ENCODE data around the gene TREM1.

The TREM1 gene

DNA sequence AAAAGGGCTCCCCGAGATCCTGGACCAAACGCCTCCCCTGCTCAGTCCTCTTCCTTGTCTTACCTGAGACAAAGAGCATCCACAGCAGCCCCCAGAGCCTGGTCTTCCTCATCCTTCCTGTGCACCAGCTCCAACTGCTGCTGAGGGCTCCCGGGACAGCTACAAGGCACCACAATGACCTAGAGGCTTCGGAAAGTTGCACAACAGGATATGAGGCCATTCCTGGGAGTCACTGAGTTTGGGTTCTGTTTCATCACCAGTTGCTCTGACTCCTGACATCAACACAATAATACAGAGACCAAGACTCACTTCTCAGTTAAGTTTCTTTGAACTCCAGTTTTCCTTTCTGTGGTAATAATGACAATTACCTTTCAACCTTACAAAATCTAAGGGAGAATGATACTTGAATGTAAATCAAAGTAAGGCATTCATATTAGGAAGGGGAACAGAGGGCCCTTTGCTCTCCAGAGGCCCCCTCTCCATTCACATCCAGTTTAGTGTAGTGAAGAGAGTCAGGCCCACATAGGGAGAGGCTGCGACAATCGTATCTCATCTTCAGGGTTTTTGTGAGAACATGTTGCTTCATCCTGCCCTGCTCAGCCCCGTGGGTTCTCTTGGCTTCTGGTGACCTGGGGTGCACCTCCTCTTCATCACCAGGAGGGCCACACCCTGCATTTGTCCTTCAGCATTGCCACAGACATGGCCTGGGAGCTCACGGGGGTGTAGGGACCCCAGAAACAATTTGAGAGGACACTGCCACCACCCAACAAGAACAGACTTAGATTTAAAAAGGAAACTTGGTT, at the start of gene TREM1:
TSS of gene TREM1 (minus strand) at position 139 of the 803 bp plus-strand sequence. CDS start at position 112, 27 bp downstream.
- Histone ChIP-seq H3K36me3 (ENCODE audit: insufficient read depth, insufficient read length, low read length) (no peaks in the 10 kb centered on the region), H3K4me3 (ENCODE audit: insufficient read length, low read depth) (no peak within 1 kb of the TSS), H3K4me1 (ENCODE audit: insufficient read depth, insufficient read length) (peaks cover 2% of the 10 kb centered on the region), H3K9ac (ENCODE audit: insufficient read length, low read depth) (no peak within 1 kb of the TSS), H3K27me3 (ENCODE audit: insufficient read depth, insufficient read length) (no peaks in the 10 kb centered on the region), H3K9me3 (ENCODE audit: insufficient read depth, low read length) (no peaks in the 10 kb centered on the region)
- DNase-seq (ENCODE audit: low read depth, low spot score): no peak
- TF ChIP-seq SUZ12 (IDR thresholded peaks at IDR 0.05; ENCODE audit: extremely low read depth, insufficient read depth, insufficient read length) (no peak), YY1 (IDR thresholded peaks at IDR 0.05; ENCODE audit: insufficient read depth, insufficient read length) (no peak), ZNF274 (IDR thresholded peaks at IDR 0.05; ENCODE audit: low read depth, low read length) (no peak)

DNA sequence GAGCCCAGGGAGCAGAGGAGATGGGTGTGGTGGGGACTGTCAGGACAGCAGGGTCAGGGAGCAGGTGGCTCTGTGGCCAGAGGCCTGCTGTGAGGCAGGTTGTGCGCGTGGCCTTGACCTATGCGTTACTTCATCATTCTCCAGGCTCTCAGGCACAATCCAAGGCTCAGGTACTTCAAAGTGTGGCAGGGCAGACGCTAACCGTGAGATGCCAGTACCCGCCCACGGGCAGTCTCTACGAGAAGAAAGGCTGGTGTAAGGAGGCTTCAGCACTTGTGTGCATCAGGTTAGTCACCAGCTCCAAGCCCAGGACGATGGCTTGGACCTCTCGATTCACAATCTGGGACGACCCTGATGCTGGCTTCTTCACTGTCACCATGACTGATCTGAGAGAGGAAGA, 49.5 kb upstream of the TREM1 start:
- no peak overlapping the region for H3K4me3 ChIP-seq (ENCODE audit: insufficient read length, low read depth)
- TF ChIP-seq YY1 (IDR thresholded peaks at IDR 0.05; ENCODE audit: insufficient read depth, insufficient read length) (no peak), SUZ12 (IDR thresholded peaks at IDR 0.05; ENCODE audit: extremely low read depth, insufficient read depth, insufficient read length) (no peak), ZNF274 (IDR thresholded peaks at IDR 0.05; ENCODE audit: low read depth, low read length) (no peak)
- H3K9me3 ChIP-seq (ENCODE audit: insufficient read depth, low read length): no peaks in the 10 kb centered on the region
- H3K4me1 ChIP-seq (ENCODE audit: insufficient read depth, insufficient read length): peaks cover 6% of the 10 kb centered on the region
- no peaks in the 10 kb centered on the region for H3K36me3 ChIP-seq (ENCODE audit: insufficient read depth, insufficient read length, low read length)
- no peak overlapping the region for H3K9ac ChIP-seq (ENCODE audit: insufficient read length, low read depth)
- no peak for DNase-seq (ENCODE audit: low read depth, low spot score)
- H3K27me3 ChIP-seq (ENCODE audit: insufficient read depth, insufficient read length): no peaks in the 10 kb centered on the region

DNA sequence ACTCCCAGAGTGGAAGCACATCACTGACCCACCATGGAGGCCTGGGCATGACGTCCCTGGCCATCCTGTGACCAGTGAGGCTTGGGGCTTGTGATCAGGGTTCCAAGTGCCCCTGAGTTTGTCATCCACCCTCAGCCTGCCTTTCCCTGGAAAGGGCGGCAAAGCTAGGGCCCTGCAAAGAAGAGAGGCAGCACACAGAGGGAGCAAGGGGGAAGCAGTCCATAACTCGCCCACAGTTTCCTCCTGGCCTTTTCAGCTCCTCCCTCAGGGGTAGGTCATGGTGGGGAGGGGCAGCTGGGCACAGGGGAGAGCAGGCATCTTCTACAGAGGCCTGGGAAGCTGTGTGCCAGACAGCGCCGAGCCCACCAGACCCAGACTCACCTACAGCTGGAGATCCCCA, 48.8 kb upstream of the TREM1 start, which contains the start of gene NCR2:
TSS of gene NCR2 (plus strand) at position 313 of the 400 bp plus-strand sequence. CDS start 269 bp downstream, outside the sequence.
- H3K9me3 ChIP-seq (ENCODE audit: insufficient read depth, low read length): no peaks in the 10 kb centered on the region
- no peaks in the 10 kb centered on the region for H3K36me3 ChIP-seq (ENCODE audit: insufficient read depth, insufficient read length, low read length)
- DNase-seq (ENCODE audit: low read depth, low spot score): no peak
- H3K9ac ChIP-seq (ENCODE audit: insufficient read length, low read depth): no peak within 1 kb of the TSS
- TF ChIP-seq YY1 (IDR thresholded peaks at IDR 0.05; ENCODE audit: insufficient read depth, insufficient read length): no peak
- no peak for TF ChIP-seq SUZ12 (IDR thresholded peaks at IDR 0.05; ENCODE audit: extremely low read depth, insufficient read depth, insufficient read length)
- no peak for TF ChIP-seq ZNF274 (IDR thresholded peaks at IDR 0.05; ENCODE audit: low read depth, low read length)
- H3K27me3 ChIP-seq (ENCODE audit: insufficient read depth, insufficient read length): no peaks in the 10 kb centered on the region
- H3K4me3 ChIP-seq (ENCODE audit: insufficient read length, low read depth): no peak within 1 kb of the TSS
- peaks cover 6% of the 10 kb centered on the region for H3K4me1 ChIP-seq (ENCODE audit: insufficient read depth, insufficient read length)

DNA sequence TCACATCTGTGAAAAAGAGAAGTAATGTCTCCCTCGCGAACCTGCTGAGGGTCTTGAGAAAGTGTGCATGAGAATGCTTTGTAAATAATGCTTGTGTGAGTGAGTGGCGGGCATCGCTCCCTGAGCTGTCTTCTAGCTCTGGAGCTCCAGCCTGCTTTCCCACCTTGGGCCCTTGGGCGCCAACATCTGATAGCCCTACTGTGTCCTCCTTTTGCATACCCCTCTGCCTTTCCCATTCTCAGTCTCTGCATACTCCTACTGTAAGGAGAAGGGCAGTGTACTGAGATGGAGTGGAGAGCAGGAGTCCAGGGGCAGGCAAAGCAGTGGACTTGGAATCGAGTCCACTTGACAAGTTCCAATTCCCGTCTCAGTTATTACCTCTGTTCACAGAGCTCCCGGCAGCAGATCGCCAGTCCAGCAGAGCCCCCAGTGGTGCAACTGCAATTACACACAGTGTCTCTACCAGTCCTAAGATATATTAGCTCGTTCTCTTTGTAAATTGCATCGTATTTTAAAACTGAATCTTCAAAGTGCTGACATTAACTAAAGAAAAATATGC, 48.1 kb upstream of the TREM1 start:
- TF ChIP-seq SUZ12 (IDR thresholded peaks at IDR 0.05; ENCODE audit: extremely low read depth, insufficient read depth, insufficient read length): no peak
- no peak for TF ChIP-seq YY1 (IDR thresholded peaks at IDR 0.05; ENCODE audit: insufficient read depth, insufficient read length)
- no peak for TF ChIP-seq ZNF274 (IDR thresholded peaks at IDR 0.05; ENCODE audit: low read depth, low read length)
- H3K9ac ChIP-seq (ENCODE audit: insufficient read length, low read depth): no peak overlapping the region
- no peak for DNase-seq (ENCODE audit: low read depth, low spot score)
- no peaks in the 10 kb centered on the region for H3K9me3 ChIP-seq (ENCODE audit: insufficient read depth, low read length)
- no peaks in the 10 kb centered on the region for H3K27me3 ChIP-seq (ENCODE audit: insufficient read depth, insufficient read length)
- H3K36me3 ChIP-seq (ENCODE audit: insufficient read depth, insufficient read length, low read length): no peaks in the 10 kb centered on the region
- H3K4me3 ChIP-seq (ENCODE audit: insufficient read length, low read depth): no peak overlapping the region
- peaks cover 6% of the 10 kb centered on the region for H3K4me1 ChIP-seq (ENCODE audit: insufficient read depth, insufficient read length)

DNA sequence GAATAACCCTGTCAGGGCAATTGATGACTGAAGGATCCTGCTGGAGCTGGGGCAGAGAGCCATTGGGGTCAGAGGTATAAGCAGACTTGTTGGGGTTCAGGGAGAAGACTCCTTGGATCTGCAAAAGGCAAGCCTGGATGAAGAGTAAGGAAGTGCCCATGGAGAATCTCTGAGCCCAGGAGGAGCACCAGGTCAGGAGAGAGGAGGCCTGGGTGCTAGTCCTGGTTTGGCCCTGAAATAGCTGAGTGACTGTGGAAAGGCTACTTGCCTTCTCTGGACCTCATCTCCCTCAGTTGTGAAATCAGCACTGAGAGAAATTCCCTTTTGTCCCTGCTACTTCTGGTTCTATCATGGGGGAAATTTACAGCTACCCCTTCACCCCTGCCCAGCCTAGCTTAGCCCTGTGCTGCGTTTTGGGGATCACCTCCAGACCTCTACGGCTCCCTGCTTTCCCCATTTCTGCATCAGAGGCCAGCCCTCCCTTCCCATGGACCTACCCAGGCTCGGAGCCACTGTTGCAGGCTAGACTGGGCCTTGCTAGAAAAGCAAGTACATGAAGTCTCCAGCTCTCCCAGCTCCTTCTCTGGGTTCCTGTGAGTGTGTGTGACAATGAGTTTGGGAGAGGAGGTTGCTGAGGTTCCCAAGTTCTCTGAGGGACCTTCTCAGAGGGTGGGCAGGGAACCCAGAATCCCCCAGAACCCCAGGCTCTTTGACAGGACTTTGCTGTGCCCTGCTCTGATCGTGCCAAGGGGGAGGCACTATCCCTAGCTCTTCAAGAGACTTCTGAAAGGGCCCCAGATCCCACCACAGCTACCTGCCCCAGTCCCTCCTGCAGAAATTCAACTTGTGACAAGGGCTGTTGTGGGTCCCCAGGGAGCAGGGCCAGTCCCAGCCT, 46.6 kb upstream of the TREM1 start:
- peaks cover 6% of the 10 kb centered on the region for H3K4me1 ChIP-seq (ENCODE audit: insufficient read depth, insufficient read length)
- H3K9ac ChIP-seq (ENCODE audit: insufficient read length, low read depth): no peak overlapping the region
- no peak for DNase-seq (ENCODE audit: low read depth, low spot score)
- H3K36me3 ChIP-seq (ENCODE audit: insufficient read depth, insufficient read length, low read length): no peaks in the 10 kb centered on the region
- H3K27me3 ChIP-seq (ENCODE audit: insufficient read depth, insufficient read length): no peaks in the 10 kb centered on the region
- TF ChIP-seq YY1 (IDR thresholded peaks at IDR 0.05; ENCODE audit: insufficient read depth, insufficient read length) (no peak), SUZ12 (IDR thresholded peaks at IDR 0.05; ENCODE audit: extremely low read depth, insufficient read depth, insufficient read length) (no peak), ZNF274 (IDR thresholded peaks at IDR 0.05; ENCODE audit: low read depth, low read length) (no peak)
- H3K9me3 ChIP-seq (ENCODE audit: insufficient read depth, low read length): no peaks in the 10 kb centered on the region
- no peak overlapping the region for H3K4me3 ChIP-seq (ENCODE audit: insufficient read length, low read depth)

DNA sequence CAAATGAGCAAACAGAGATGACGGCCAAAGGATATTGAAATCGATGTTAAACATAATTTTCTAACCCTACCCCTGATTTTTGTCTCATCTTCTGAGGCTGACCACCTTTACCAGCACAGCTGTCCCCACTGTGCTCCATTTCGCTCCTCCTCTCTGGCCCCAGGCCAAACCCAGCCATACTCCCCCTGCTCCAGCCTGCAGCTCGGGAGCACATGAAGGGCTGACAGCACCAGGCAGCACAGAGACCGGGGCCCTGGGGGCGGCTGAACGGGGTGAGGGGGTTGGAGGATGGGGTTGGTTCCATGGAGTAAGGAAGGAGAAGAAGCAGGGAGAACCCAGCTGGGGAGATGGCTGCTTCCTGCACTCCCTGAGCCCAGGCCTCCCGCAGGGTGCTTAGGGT, 45.8 kb upstream of the TREM1 start:
- Histone ChIP-seq H3K9ac (ENCODE audit: insufficient read length, low read depth) (no peak overlapping the region), H3K27me3 (ENCODE audit: insufficient read depth, insufficient read length) (no peaks in the 10 kb centered on the region)

More for the DNA sequence above, 45.8 kb upstream of the TREM1 start:
- H3K4me3 ChIP-seq (ENCODE audit: insufficient read length, low read depth): no peak overlapping the region
- no peaks in the 10 kb centered on the region for H3K9me3 ChIP-seq (ENCODE audit: insufficient read depth, low read length)
- peaks cover 6% of the 10 kb centered on the region for H3K4me1 ChIP-seq (ENCODE audit: insufficient read depth, insufficient read length)
- no peaks in the 10 kb centered on the region for H3K36me3 ChIP-seq (ENCODE audit: insufficient read depth, insufficient read length, low read length)
- TF ChIP-seq YY1 (IDR thresholded peaks at IDR 0.05; ENCODE audit: insufficient read depth, insufficient read length) (no peak), SUZ12 (IDR thresholded peaks at IDR 0.05; ENCODE audit: extremely low read depth, insufficient read depth, insufficient read length) (no peak), ZNF274 (IDR thresholded peaks at IDR 0.05; ENCODE audit: low read depth, low read length) (no peak)
- no peak for DNase-seq (ENCODE audit: low read depth, low spot score)
